Subcutaneous abdominal adipose tissue (tissue), 5 donors: ENCODE results near the gene CTSD.

Experiments
- H3K27ac ChIP-seq: one replicate; pipeline ENCODE4 v1.7.0; 2013; ENCODE audit warnings: low read depth, mild to moderate bottlenecking, inconsistent platforms, low read length, moderate library complexity
- H3K27me3 ChIP-seq, 5 donors: one replicate each; pipeline ENCODE4 v1.7.0; 2013; ENCODE audit warnings: low read length in 5 of 5, inconsistent platforms in 1 of 5; ENCODE audit not compliant: control insufficient read depth in 5 of 5, insufficient read depth in 4 of 5
- H3K36me3 ChIP-seq, 5 donors: one replicate each; pipeline ENCODE4 v1.7.0; 2013; ENCODE audit warnings: low read length in 5 of 5; ENCODE audit not compliant: control insufficient read depth in 5 of 5, insufficient read depth in 5 of 5
- H3K4me1 ChIP-seq, 5 donors: one replicate each; pipeline ENCODE4 v1.7.0; 2013; ENCODE audit warnings: low read length in 5 of 5, mild to moderate bottlenecking in 3 of 5, moderate library complexity in 1 of 5; ENCODE audit not compliant: control insufficient read depth in 5 of 5, insufficient read depth in 5 of 5
- H3K4me3 ChIP-seq, 5 donors: one replicate each; pipeline ENCODE4 v1.7.0; 2013; ENCODE audit warnings: low read length in 5 of 5, low read depth in 1 of 5
- H3K9ac ChIP-seq, 5 donors: one replicate each; pipeline ENCODE4 v1.7.0; 2013; ENCODE audit warnings: low read length in 5 of 5, mild to moderate bottlenecking in 4 of 5, moderate library complexity in 3 of 5
- H3K9me3 ChIP-seq, 5 donors: one replicate each; pipeline ENCODE4 v1.7.0; 2013; ENCODE audit warnings: low read length in 5 of 5; ENCODE audit not compliant: control insufficient read depth in 5 of 5
- donor health status: healthy.
- donor health status: healthy.
- donor health status: healthy.
- donor health status: healthy.
- donor health status: healthy.

The CTSD gene

GRCh38 chr11:1761857-1762536 is 1.7 kb downstream of the CTSD start:
- Histone ChIP-seq H3K36me3 (peaks cover 0 to 36% (median 25%) of the 10 kb centered on the region in 5 donors), H3K27me3 (no peaks in the 10 kb centered on the region), H3K9ac (peak overlapping the region; percentile 56 to 88 (median 87)), H3K9me3 (no peaks in the 10 kb centered on the region), H3K4me3 (peak overlapping the region; percentile 67 to 78 (median 72)), H3K27ac (peak overlapping the region; percentile 90), H3K4me1 (peaks cover 8 to 74% (median 66%) of the 10 kb centered on the region in 5 donors)

GRCh38 chr11:1761110-1761856 is 2.4 kb downstream of the CTSD start:
- Histone ChIP-seq H3K4me3 (peak overlapping the region in 4 of 5 donors; percentile 67 to 78 (median 72)), H3K27me3 (no peaks in the 10 kb centered on the region), H3K4me1 (peaks cover 8 to 81% (median 73%) of the 10 kb centered on the region in 5 donors), H3K9ac (peak overlapping the region in 4 of 5 donors; percentile 78 to 88 (median 87)), H3K27ac (peak overlapping the region; percentile 90), H3K36me3 (peaks cover 0 to 43% (median 31%) of the 10 kb centered on the region in 5 donors), H3K9me3 (no peaks in the 10 kb centered on the region)

DNA sequence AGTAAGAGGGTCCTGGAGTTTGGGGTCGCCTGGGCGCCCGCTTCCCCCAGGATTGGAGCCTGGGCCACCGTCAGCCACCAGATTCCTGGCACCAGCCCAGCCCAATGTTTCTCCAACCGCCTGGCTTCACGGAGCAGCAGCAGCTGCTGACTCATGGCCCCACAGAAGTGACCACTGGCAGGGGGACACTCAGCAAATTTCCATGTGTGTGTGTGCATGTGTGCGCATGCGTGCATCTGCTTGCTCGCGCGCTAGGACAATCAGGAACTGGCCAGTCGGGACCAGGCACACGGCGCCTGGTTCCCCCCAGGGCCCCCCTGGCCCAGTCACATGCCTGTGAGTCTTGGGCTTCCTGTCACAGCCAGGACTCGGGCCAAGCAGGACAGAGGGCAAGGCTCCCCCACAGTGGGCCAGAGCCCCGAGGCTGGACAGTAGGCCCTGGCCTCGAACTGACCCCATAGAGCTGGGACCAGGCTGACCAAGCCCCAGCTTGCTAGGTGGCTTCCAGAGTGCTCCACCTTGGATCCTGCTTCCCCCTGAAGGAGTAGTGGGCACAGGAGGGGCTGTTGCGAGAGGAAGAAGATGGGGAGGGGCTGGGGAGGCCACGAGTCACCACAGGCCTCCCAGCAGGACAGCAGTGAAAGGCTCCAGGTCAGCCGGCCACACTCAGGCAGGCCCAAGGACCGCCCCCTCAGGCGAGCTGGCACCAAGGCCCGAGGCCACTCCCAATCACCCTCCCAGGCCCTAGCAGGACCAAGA is 3.2 kb downstream of the CTSD start:
- Histone ChIP-seq H3K9ac (peak overlapping the region in 4 of 5 donors; percentile 78 to 88 (median 87)), H3K4me3 (peak overlapping the region in 4 of 5 donors; percentile 22 to 78 (median 51)), H3K27ac (peak overlapping the region; percentile 90), H3K9me3 (no peaks in the 10 kb centered on the region), H3K36me3 (peaks cover 0 to 51% (median 39%) of the 10 kb centered on the region in 5 donors), H3K27me3 (no peaks in the 10 kb centered on the region), H3K4me1 (peaks cover 8 to 88% (median 80%) of the 10 kb centered on the region in 5 donors)

DNA sequence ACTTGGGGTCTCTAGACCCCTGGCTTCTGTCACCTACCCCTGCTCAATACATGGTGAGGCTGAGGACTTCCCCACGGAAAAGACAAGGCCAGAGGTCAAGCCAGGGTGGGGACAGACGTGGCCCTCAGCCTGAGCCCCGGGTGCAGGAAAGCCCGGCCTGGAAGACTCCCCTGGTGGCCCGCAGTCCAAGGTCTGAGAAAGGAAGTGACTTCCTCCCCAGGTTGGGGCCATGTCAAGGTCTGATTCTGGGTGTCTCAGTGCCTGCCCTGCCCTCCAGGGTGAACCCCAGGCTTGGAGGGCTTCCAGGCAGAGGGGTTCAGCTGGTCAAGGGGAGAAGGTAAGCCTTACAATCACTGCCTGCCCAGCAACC is 3.9 kb downstream of the CTSD start:
- H3K9ac ChIP-seq, result peak overlapping the region in 3 of 5 donors; percentile 63 to 87 (median 69)

GRCh38 chr11:1759151-1759850 is 4.4 kb downstream of the CTSD start:
- Histone ChIP-seq H3K4me1 (peaks cover 10 to 94% (median 83%) of the 10 kb centered on the region in 5 donors), H3K27ac (peak overlapping the region; percentile 90), H3K4me3 (peak overlapping the region in 1 of 5 donors; percentile 78), H3K27me3 (no peaks in the 10 kb centered on the region), H3K9ac (peak overlapping the region in 3 of 5 donors; percentile 63 to 87 (median 69)), H3K9me3 (no peaks in the 10 kb centered on the region), H3K36me3 (peaks cover 0 to 63% (median 51%) of the 10 kb centered on the region in 5 donors)

More for the DNA sequence above, 3.9 kb downstream of the CTSD start:
- Histone ChIP-seq H3K27me3 (no peaks in the 10 kb centered on the region), H3K27ac (peak overlapping the region; percentile 90), H3K36me3 (peaks cover 0 to 58% (median 46%) of the 10 kb centered on the region in 5 donors), H3K4me3 (peak overlapping the region; percentile 16 to 78 (median 21)), H3K9me3 (no peaks in the 10 kb centered on the region), H3K4me1 (peaks cover 10 to 95% (median 85%) of the 10 kb centered on the region in 5 donors)

GRCh38 chr11:1758611-1759150 is 5.0 kb downstream of the CTSD start:
- H3K4me1 ChIP-seq, result peaks cover 10 to 90% (median 80%) of the 10 kb centered on the region in 5 donors
- peaks cover 0 to 69% (median 57%) of the 10 kb centered on the region in 5 donors for H3K36me3 ChIP-seq
- H3K27me3 ChIP-seq, result no peaks in the 10 kb centered on the region
- H3K27ac ChIP-seq, result peak overlapping the region; percentile 90
- H3K9me3 ChIP-seq, result no peaks in the 10 kb centered on the region
- H3K9ac ChIP-seq, result peak overlapping the region in 1 of 5 donors; percentile 87
- no peak overlapping the region for H3K4me3 ChIP-seq

DNA sequence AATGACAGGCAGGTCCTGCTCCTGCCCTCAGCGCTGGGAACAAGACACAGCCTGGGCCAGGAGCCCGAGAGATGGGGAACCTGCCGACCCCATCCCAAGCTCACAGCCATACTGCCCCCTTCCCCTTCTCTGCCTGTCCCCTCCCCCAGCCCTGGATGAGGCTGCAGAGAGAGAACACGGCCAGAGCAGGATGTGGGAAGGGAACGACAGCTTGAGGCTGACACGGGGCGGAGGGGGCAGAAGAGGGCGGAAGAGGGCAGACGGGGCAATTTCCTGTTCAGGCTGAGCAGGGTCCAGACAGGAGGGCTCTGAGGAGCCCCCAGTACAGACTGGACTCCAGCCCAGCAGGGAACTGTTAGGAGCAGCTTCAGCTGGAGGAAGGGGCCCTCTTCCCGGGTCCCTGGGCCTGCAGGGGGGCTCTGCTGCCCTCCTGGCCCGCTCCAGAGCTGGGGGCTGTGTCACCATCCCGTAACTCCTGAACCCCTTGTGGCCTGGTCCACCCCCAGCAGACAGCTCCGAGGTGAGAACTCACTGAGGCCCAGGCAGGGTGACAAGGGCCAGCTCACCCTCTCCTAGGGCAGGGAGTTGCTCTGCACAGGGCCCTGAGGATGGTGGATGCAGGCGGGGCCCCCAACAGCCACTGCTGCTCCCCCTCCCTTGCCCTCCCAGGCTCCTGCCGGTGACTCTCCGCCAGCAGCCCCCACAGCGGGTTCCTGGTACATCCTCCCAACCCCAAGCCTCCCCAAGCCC is 5.7 kb downstream of the CTSD start:
- Histone ChIP-seq H3K27me3 (no peaks in the 10 kb centered on the region), H3K27ac (no peak overlapping the region), H3K4me3 (peak overlapping the region in 1 of 5 donors; percentile 1), H3K36me3 (peaks cover 0 to 76% (median 63%) of the 10 kb centered on the region in 5 donors), H3K4me1 (peaks cover 10 to 84% (median 77%) of the 10 kb centered on the region in 5 donors), H3K9me3 (no peaks in the 10 kb centered on the region), H3K9ac (no peak overlapping the region)

DNA sequence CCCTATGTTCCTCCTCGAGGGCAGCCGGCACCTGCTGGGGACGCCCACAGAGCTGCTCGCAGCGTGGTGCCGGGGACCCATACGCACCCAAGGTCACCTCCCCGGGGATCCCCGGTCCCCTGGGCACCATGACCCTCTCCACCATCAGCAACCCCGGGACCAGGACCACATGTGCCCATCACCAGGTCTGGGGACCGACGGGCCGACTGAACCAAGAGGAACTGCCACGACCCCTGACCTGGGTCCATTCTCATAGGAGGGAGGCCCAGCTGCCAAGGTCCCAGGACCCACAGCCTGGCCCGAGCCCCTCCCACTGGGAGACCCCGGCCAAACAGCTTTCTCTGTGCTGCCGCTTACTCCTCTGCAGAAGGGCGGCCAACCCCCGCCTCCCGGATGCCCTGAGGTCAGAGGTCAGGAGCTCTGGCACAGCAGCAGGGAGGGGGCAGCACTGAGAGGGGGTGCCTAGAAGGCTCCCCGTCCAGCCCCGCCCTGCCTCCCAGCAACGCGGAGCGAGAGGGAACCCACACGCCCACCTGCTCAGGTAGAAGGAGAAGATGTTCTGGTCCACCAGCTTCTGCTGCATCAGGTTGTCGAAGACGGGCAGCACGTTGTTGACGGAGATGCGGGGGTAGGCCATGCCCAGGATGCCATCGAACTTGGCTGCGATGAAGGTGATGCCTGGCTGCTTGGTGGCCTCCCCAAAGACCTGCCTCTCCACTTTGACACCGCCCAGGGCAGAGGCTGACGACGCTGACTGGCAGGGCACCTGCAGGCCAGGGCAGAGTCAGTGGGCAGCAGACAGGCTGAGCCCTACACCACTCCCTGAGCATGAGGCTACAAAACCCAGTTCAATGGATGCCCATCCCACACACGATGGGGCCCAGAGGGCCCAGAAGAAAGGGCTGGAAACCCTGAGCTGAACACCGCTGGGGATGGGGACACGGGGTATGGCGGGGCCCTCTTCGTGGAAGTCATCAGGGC is 6.6 kb downstream of the CTSD start:
- Histone ChIP-seq H3K9ac (no peak overlapping the region), H3K27me3 (no peaks in the 10 kb centered on the region), H3K27ac (no peak overlapping the region), H3K4me3 (peak overlapping the region in 1 of 5 donors; percentile 1), H3K4me1 (peaks cover 6 to 83% (median 71%) of the 10 kb centered on the region in 5 donors), H3K36me3 (peaks cover 0 to 85% (median 71%) of the 10 kb centered on the region in 5 donors), H3K9me3 (no peaks in the 10 kb centered on the region)
